Measurements from ENCODE around the gene CYB561. TPM values are rescaled to one million over a fixed set of nuclear protein-coding genes. Genes with fewer than 3 reads are reported as not detected.

The CYB561 gene
- total and polyA plus RNA-seq, 7 donors: 1.5 to 4.2 (median 2.9) TPM

DNA sequence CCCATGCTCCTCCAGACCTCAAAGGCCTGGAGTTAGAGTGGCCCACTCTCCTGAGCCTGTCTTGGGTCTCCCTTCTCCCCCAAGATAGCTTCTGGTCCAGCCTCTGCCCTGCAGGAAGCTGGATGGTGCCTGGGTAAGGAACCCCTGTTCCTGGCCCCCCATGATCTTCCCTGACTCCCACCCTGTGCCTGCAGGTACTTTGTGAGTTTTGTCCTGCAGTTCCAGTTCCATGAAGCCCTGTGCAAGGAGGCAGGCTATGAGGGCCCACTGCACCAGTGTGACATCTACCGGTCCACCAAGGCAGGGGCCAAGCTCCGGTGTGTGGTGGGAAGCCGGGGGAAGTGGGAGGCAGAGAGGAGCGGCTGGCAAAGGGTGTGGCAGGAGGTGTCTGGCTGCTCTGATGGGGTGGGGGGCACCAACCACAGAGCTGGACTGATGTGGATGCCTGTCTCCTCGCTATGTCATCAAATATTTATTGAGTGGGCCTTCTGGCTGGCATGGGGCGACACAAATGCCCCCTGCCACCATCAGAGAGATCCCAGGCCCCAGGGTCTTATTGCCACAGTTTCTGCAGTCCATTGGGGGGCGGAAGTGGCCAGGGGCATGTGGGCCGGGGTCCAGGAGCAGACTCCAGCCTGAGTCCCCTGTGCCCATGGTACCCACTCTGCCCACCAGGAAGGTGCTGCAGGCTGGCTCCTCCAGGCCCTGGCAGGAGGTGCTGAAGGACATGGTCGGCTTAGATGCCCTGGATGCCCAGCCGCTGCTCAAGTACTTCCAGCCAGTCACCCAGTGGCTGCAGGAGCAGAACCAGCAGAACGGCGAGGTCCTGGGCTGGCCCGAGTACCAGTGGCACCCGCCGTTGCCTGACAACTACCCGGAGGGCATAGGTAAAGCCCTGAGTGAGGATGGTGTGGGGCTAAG, 37.8 kb upstream of the CYB561 start:
- intact Hi-C loops (cut with DNase I): no loop called here
- H3K27ac ChIP-seq: no peak overlapping the region
- peaks cover 0 to 5% (median 2%) of the 10 kb centered on the region in 3 donors for H3K27me3 ChIP-seq (ENCODE audit: insufficient read depth in 3 of 3, low read length in 2 of 3)
- no peaks in the 10 kb centered on the region for H3K4me1 ChIP-seq
- H3K9me3 ChIP-seq: no peaks in the 10 kb centered on the region
- WGBS, 3 donors: 89 to 93% (median 91%) methylated on average over 15 to 16 of the region's 16 CpGs
- ATAC-seq (no peak), DNase-seq (no peak)
- TF ChIP-seq, protein P1, sequence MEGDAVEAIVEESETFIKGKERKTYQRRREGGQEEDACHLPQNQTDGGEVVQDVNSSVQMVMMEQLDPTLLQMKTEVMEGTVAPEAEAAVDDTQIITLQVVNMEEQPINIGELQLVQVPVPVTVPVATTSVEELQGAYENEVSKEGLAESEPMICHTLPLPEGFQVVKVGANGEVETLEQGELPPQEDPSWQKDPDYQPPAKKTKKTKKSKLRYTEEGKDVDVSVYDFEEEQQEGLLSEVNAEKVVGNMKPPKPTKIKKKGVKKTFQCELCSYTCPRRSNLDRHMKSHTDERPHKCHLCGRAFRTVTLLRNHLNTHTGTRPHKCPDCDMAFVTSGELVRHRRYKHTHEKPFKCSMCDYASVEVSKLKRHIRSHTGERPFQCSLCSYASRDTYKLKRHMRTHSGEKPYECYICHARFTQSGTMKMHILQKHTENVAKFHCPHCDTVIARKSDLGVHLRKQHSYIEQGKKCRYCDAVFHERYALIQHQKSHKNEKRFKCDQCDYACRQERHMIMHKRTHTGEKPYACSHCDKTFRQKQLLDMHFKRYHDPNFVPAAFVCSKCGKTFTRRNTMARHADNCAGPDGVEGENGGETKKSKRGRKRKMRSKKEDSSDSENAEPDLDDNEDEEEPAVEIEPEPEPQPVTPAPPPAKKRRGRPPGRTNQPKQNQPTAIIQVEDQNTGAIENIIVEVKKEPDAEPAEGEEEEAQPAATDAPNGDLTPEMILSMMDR (IDR thresholded peaks at IDR 0.05): no peak
- no peak overlapping the region for H3K4me3 ChIP-seq
- no peaks in the 10 kb centered on the region for H3K36me3 ChIP-seq (ENCODE audit: insufficient read depth in 1 of 2, low read depth in 1 of 2)

DNA sequence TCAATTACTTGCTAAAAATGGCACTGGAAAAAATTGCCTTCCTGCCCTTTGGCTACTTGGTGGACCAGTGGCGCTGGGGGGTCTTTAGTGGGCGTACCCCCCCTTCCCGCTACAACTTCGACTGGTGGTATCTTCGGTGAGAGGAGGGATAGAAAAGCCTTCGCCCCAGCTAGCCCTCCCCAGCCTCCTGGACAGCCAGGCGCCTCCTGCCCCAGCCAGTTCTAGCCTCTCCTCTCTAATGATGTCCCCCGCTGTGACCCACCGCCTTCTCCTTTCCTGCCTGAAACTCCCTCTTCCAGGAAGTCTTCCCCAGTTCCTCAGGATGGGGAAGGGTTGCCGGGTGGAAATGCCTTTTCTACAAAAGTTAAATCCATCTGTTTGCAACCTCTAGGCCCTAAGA, 36.9 kb upstream of the CYB561 start:
- H3K4me1 ChIP-seq: peaks cover under 1% of the 10 kb centered on the region
- DNase-seq (no peak), ATAC-seq (no peak)
- no peak overlapping the region for H3K27ac ChIP-seq
- 78 to 79% (median 79%) methylated on average over 10 of the region's 10 CpGs for WGBS, 3 donors
- peaks cover 0 to 12% (median 2%) of the 10 kb centered on the region in 3 donors for H3K27me3 ChIP-seq (ENCODE audit: insufficient read depth in 3 of 3, low read length in 2 of 3)
- H3K36me3 ChIP-seq (ENCODE audit: insufficient read depth in 1 of 2, low read depth in 1 of 2): no peaks in the 10 kb centered on the region
- TF ChIP-seq, protein P1 (IDR thresholded peaks at IDR 0.05): no peak
- intact Hi-C loops (cut with DNase I): no loop called here
- no peak overlapping the region for H3K4me3 ChIP-seq
- no peaks in the 10 kb centered on the region for H3K9me3 ChIP-seq

DNA sequence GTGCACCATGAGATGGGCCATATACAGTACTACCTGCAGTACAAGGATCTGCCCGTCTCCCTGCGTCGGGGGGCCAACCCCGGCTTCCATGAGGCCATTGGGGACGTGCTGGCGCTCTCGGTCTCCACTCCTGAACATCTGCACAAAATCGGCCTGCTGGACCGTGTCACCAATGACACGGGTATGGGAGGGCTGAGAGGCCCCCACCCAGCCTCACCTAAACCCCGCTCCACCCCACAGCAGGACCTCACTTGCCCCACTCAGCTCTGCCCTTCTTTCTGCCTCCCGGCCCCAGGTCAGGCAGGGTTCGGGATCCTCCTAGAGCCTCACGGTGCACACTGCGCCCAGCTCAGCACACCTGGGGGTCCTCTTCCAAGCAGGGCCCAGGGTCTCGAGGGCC, 36.4 kb upstream of the CYB561 start:
- 77 to 87% (median 80%) methylated on average over 16 of the region's 16 CpGs for WGBS, 3 donors
- ATAC-seq (no peak), DNase-seq (no peak)
- H3K4me3 ChIP-seq: no peak overlapping the region
- intact Hi-C loops (cut with DNase I): no loop called here
- peaks cover 6% of the 10 kb centered on the region for H3K4me1 ChIP-seq
- TF ChIP-seq, protein P1 (IDR thresholded peaks at IDR 0.05): no peak
- H3K27ac ChIP-seq: no peak overlapping the region
- no peaks in the 10 kb centered on the region for H3K36me3 ChIP-seq (ENCODE audit: insufficient read depth in 1 of 2, low read depth in 1 of 2)
- peaks cover 0 to 18% (median 7%) of the 10 kb centered on the region in 3 donors for H3K27me3 ChIP-seq (ENCODE audit: insufficient read depth in 3 of 3, low read length in 2 of 3)
- H3K9me3 ChIP-seq: no peaks in the 10 kb centered on the region

DNA sequence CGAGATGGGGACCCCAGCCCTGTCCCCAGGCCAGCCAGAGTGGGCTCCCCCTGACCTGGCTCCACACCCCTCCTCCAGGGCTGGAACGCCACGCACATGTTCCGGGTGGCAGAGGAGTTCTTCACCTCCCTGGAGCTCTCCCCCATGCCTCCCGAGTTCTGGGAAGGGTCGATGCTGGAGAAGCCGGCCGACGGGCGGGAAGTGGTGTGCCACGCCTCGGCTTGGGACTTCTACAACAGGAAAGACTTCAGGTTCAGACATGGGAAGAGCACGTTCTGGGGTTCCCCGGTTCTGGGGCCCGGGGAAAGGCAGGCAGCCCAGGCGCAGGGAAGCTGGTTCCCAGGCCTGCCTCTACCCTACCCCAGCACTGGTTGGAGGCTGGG, 35.4 kb upstream of the CYB561 start:
- no peak for ATAC-seq
- DNase-seq: no peak
- Histone ChIP-seq H3K36me3 (ENCODE audit: insufficient read depth in 1 of 2, low read depth in 1 of 2) (no peaks in the 10 kb centered on the region), H3K27ac (no peak overlapping the region), H3K4me1 (peaks cover 9% of the 10 kb centered on the region), H3K27me3 (ENCODE audit: insufficient read depth in 3 of 3, low read length in 2 of 3) (peaks cover 0 to 28% (median 14%) of the 10 kb centered on the region in 3 donors), H3K9me3 (no peaks in the 10 kb centered on the region), H3K4me3 (no peak overlapping the region)
- WGBS, 3 donors: 86 to 87% (median 87%) methylated on average over 16 of the region's 16 CpGs
- TF ChIP-seq, protein P1 (IDR thresholded peaks at IDR 0.05): no peak
- intact Hi-C loops (cut with DNase I): no loop called here

Data from psoas muscle (tissue), 8 donors.